ENCODE measurements around the gene CELSR1.
"Not testable (repeated sequence)": the region's sequence is repeated elsewhere in the genome, so short reads cannot be mapped to it uniquely, and the experiment has no call there.

The CELSR1 gene

DNA sequence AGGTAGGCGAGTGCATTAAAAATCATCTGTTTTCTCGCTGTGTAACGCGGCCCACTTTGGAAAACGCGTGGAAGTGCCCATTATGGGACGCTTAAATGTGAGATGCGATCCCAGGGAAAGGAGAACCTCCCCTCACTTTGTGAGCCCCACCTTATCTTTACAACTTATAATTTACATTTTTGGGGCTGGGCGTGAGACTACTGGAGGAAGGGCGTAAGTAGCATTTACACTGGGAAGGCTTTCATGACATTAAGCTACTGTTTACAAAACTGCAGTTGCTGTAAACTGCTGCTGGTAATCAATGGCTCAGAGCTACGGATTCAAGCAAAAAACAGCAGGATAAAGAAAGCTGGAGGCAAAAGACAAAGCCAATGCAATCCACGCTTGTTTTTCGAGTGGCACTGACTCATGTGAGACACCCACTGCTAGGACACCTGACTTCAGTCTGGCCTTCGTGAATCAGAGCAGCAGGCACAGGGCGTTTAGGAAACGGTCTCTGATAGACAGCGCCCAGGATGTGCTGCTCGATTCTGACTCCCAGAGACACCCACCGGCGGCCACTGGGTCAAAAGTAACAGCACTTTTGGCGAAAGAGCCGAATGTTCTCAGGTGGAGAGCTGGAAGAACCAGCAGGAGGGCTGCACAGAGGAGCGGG is 123.6 kb downstream of the CELSR1 start:
- no peak for DNase-seq

DNA sequence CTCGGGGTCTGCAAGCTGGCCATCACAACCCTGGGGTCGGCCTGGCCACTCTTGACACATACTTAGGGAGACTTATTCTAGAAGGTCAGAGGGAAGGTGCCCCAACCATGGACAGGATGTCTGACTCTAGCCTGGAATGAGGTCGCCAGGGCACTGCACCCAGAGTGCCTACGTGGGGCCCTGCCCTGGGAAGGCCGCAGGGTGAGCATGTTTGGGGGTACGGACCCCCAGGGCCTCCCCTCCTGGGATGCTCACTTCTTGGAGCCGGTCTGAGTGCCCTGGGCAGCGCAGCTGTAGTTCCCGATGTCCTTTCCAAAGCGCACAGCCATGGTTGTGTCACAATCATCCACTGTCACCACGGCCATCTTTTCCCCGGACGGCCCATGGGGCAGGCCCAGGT is 126.1 kb downstream of the CELSR1 start:
- DNase-seq, result no peak

GRCh38 chr22:46410291-46410808 is 127.1 kb downstream of the CELSR1 start:
- no peak for DNase-seq

DNA sequence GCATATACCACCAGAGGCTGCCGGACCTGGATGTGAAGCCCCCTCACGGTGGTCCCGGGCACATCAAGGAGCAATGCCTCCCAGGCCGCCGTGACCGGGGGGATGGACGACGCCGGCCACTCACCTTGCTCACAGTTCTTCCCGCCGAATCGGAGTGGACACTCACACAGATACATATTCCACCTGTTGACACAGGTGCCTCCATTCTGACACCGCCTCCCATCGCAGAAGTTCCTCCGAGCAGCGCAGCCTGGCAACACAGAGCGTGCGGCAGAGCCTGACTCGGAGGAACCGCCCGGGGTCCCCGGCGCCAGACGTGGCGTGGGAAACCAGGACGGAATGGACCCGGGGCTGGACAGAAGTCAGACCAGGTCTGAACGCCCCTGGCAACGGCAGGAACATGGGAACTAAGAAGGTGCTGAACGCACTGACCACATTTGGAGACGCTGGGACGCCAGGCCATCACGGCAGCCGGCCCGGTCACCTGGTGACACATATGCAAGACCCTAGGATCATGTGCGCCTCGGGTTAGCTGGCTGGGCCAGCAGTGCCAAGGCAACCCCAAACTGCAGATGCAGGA is 127.7 kb downstream of the CELSR1 start:
- DNase-seq, result no peak

DNA sequence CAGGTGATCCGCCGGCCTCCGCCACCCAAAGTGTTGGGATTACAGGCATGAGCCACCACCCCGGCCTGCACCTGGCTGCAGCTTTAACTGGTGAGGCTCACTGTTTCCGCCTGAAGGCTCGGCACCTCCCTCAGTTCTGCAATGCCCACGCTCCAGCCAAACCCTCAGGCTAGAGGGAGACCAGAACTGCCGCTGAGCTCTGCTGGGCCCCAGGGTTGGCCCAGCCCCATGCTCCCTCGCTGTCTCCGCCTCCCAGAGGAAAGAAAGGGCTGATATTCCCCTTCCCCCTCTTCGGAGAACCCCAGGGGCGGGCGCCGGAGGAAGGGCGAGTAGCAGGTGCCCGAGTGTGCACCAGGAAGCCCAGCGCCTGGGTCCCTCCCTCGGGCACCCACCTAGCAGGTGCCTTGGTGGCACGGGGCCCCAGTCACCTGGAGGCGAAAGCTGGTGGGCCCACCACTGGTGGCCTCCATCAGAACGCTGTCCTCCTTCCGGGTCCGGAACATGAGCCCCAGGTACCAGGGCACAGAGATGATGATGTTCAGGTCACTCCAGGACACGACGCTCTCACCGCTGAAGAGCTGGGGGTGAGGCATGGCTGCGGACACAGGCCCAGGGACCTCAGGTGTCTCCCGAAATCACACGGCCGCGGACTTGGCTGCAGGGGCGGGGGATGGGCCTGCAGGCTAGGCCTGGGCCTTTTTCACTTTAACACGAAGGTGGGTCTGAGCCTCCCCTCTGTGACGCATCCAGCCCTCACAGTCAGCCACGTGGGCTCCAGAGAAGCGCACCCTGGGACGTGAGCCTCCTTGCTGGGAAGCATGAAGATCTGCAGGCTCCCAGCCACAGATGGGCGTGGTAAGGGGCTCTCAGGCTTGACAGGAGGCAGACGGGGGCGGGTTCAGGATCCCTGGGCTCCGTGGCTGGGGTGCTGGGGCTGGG is 128.6 kb downstream of the CELSR1 start:
- DNase-seq, result no peak

DNA sequence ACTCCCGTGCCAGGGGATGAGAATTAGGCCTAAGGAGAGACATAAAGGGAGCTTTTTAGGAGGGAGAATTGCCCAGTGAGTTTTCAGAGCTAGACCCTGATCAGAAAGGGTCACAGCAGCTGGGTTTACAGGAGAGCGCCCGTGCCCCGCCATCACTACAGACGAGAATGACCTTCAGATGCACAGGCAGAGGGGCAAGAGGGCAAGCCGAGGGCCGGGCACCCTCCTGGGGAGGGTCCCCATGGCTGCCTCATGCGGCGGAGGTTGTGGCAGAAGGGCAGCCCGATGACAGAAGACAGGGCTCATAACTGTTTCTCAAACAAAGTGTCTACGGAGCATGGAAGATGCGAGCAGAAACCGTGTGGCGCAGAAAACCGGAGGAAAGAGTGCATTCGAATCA is 129.7 kb downstream of the CELSR1 start:
- DNase-seq, result no peak

DNA sequence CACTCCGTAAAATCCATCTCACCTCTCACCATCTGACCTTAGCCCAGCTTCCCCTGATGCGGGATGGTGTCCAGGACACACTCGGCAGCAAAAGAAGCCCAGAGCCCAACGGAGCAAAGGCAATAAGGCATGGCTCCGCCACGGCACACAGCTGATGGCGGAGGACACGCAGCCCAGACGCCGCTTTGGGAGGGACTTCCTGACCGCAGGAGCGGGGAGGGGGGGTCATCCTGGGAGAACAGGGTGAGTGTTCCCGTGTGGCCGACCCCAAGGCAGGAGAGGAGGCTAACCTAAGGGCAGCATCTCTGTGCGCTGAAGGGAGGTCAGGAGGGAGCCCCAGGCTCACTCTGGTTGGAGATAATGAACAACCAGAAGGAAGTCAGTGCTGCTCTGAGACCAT is 130.6 kb downstream of the CELSR1 start:
- DNase-seq, result no peak

DNA sequence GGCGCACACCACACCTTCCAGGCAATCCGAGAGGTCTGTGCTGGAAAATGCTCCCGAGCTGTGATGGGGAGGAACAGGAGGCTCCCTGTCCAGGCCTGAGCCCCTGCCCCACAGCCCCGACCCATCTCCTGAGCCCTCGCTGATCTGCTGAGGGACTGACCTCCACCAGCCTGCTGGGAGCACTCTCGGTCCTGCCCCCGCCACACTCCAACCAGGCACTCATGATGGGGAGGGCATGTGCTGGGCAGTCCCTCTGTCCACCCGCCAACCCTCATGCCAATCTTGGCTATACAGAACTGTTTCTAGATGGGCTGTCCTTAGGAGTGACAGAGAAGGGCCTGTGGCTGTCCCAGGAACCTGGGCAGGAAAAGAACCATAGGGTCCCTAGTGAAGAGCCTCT is 131.1 kb downstream of the CELSR1 start:
- DNase-seq, result no peak

- no peak for DNase-seq
Observed at GRCh38 chr22:46405901-46406300, 131.5 kb downstream of the CELSR1 start.

GRCh38 chr22:46403880-46404279 is 133.5 kb downstream of the CELSR1 start:
- DNase-seq, result not testable (repeated sequence)

GRCh38 chr22:46402505-46402904 is 134.9 kb downstream of the CELSR1 start:
- no peak for DNase-seq

DNA sequence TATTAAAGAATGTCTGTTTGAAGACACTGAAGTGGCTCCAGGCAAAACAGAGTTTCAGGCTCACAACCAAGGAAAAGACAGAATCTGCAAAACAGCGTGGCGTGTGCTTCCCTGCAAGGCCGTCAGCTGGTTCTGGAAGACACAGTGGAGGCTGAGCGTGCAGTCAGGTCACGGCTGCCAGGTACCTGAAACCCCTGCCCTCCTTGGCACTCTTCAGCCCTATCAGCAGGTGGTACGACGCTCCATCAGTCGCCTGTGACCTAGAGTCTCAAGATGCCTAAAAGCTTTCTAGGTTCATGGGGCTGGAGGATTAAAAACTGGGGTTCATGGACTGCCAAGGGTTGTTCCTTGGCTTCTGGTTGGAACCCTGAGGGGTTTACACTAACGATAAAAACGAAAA is 136.1 kb downstream of the CELSR1 start:
- no peak for DNase-seq

DNA sequence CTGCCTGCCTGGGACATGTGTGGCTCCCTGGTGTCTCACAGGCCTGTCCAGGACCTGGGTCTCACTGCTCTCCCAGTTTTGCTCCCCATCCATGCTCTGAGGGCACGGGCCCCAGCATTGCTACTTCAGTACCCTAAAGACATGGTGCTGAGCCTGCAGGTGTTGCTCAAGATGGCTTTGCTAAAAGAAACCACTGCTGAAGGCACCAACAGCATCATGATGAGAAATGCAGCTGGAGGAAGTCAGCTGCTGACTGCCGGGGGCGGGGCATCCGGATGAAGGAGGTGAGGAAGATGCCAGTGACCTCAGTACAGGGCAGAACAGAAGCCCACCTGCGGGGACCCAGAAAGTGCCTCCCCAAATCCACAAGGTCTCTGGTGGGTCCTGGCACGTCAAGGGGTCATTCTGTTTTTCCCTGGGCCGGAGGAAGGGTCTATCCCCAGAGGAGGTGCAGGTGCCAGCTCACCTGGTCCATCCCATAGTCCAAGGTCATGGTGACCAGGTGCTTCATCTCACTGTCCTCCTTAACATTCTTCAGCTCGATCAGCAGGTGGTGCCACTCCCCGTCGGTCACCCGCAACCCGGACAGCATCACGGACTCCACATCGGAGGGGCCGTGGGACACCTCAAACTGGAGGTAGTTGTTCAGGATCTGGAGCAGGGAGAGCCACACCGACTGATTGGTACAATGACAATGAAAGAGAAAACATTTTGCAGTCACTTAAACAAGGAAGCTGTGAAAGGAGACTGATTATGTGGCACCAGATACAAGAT is 138.0 kb downstream of the CELSR1 start:
- DNase-seq, result no peak

GRCh38 chr22:46397951-46398350 is 139.5 kb downstream of the CELSR1 start:
- DNase-seq, result no peak

GRCh38 chr22:46397514-46397913 is 139.9 kb downstream of the CELSR1 start:
- DNase-seq, result no peak

GRCh38 chr22:46397049-46397448 is 140.4 kb downstream of the CELSR1 start:
- DNase-seq, result not testable (repeated sequence)

DNA sequence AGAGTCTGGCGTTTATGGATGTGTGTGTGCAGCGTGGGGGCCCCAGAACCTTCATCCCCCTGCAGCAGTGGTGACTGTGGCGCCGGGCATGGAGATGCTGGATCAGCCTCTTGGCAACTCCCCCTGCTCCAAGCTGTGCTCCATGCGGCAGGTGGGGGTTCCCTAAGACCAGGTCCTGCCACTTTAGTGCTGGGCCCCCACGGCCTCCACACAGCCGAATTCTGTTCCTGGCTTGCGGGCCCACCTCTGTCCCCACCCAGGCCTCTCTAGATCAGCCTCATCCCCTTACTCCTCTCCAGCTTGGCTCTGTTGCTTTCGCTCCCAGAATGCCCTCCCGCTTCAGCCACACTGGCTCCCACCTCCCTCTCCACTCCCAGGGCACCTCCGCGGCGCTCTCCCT is 142.3 kb downstream of the CELSR1 start:
- DNase-seq, result no peak

GRCh38 chr22:46394622-46395021 is 142.8 kb downstream of the CELSR1 start:
- no peak for DNase-seq

- DNase-seq, result no peak
Observed at GRCh38 chr22:46393873-46394272, 143.5 kb downstream of the CELSR1 start.

GRCh38 chr22:46392137-46392844 is 145.1 kb downstream of the CELSR1 start:
- no peak for DNase-seq

DNA sequence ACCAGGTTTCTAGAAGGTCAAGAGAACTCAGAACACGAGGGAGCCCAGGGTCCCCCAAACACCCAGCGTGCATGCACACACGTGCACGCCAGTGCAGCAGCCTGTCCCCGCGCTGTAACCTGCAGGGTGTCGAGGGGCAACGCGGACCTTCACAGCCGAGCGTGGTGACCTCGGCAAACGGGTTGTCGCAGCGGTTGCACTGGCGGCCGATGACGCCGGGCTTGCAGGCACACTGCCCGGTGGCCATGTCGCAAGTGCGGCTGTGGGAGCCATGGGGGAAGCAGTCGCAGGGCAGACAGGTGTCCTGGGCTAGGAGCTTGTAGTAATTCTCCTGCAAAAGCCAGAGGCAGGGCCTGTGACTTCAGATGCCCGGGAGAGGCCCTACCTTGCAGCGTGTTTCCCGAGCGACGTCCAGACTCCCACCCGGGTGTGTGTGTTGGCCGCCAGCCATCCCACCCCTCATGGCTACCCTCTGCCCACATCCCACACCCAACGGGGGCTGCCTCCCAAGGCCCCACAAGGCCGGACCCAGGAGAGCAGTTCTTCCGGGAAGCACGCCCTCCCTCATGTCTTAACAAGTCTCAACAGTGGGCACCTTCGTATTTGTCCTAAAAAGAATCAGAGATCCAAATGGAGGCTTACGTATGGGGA is 145.8 kb downstream of the CELSR1 start:
- DNase-seq, result no peak
